Sigmoid colon (tissue), 4 donors: ENCODE results near the gene GDAP1L1.

Experiments used
- CTCF ChIP-seq, 4 experiments: fragments of 450-650 bp in 3 of 4; fragments of 200-600 bp in 1 of 4; IDR thresholded peaks; one replicate each; pipeline ENCODE4 v1.5.1; 2016 to 2019; ENCODE audit warnings: antibody characterized with exemption in 4 of 4, mild to moderate bottlenecking in 3 of 4, moderate library complexity in 2 of 4
- EP300 ChIP-seq, 4 donors: sonication (generic); formaldehyde crosslinking; IDR thresholded peaks; one replicate each; pipeline ENCODE4 v1.6.1; 2017; ENCODE audit warnings: antibody characterized with exemption in 4 of 4
- POLR2A ChIP-seq, 2 donors: fragments of 450-650 bp; IDR thresholded peaks; one replicate each; pipeline ENCODE4 v1.6.1; 2016; ENCODE audit warnings: antibody characterized with exemption in 2 of 2, mild to moderate bottlenecking in 2 of 2, moderate library complexity in 2 of 2
- POLR2AphosphoS5 ChIP-seq, 4 donors: sonication (generic); formaldehyde crosslinking; IDR thresholded peaks; one replicate each; pipeline ENCODE4 v1.6.1; 2017; ENCODE audit warnings: antibody characterized with exemption in 4 of 4

GRCh38 chr20:44234566-44235317, 12.4 kb upstream of the GDAP1L1 start:
- no peak for TF ChIP-seq CTCF (IDR thresholded peaks at IDR 0.05)
- TF ChIP-seq POLR2A (IDR thresholded peaks at IDR 0.05) = no peak
- no peak for TF ChIP-seq EP300 (IDR thresholded peaks at IDR 0.05)
- TF ChIP-seq POLR2AphosphoS5 (IDR thresholded peaks at IDR 0.05) = no peak
